Measurements from ENCODE around the gene XPO4.

DNA sequence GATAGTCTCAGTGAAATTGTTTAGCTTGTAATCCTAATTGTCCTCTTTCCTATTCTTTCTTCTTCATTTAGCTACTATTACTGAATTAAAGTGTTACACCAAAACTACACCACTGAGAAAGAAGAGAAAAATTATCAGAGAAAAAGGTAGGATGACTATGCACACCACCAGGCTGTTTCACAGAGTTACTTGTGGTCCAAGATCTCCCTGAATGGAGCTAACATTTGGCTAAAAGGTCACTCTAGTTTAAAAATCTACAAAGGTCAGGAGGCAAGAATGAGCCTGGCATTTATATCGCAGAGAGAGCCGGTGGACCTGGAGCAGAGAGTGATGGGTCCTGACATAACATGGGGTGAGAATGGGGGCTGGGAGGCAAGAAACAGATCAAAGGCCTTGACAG is 91.7 kb downstream of the XPO4 start:
- TF ChIP-seq, protein P1, sequence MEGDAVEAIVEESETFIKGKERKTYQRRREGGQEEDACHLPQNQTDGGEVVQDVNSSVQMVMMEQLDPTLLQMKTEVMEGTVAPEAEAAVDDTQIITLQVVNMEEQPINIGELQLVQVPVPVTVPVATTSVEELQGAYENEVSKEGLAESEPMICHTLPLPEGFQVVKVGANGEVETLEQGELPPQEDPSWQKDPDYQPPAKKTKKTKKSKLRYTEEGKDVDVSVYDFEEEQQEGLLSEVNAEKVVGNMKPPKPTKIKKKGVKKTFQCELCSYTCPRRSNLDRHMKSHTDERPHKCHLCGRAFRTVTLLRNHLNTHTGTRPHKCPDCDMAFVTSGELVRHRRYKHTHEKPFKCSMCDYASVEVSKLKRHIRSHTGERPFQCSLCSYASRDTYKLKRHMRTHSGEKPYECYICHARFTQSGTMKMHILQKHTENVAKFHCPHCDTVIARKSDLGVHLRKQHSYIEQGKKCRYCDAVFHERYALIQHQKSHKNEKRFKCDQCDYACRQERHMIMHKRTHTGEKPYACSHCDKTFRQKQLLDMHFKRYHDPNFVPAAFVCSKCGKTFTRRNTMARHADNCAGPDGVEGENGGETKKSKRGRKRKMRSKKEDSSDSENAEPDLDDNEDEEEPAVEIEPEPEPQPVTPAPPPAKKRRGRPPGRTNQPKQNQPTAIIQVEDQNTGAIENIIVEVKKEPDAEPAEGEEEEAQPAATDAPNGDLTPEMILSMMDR (IDR thresholded peaks at IDR 0.05; ENCODE audit: insufficient read depth, low read length, poor library complexity, severe bottlenecking) = no peak
- TF ChIP-seq EZH2phosphoT487 (conservative IDR thresholded peaks at IDR 0.05; ENCODE audit: low read length) = no peak

All from SU-DHL-6 (cell line).